Measurements from ENCODE around the gene NRSN2. TPM values are rescaled to one million over a fixed set of nuclear protein-coding genes. Genes with fewer than 3 reads are reported as not detected.

The NRSN2 gene
- total and polyA plus RNA-seq, 3 donors from 2014 or later: 49.4 to 79.0 (median 62.4) TPM

DNA sequence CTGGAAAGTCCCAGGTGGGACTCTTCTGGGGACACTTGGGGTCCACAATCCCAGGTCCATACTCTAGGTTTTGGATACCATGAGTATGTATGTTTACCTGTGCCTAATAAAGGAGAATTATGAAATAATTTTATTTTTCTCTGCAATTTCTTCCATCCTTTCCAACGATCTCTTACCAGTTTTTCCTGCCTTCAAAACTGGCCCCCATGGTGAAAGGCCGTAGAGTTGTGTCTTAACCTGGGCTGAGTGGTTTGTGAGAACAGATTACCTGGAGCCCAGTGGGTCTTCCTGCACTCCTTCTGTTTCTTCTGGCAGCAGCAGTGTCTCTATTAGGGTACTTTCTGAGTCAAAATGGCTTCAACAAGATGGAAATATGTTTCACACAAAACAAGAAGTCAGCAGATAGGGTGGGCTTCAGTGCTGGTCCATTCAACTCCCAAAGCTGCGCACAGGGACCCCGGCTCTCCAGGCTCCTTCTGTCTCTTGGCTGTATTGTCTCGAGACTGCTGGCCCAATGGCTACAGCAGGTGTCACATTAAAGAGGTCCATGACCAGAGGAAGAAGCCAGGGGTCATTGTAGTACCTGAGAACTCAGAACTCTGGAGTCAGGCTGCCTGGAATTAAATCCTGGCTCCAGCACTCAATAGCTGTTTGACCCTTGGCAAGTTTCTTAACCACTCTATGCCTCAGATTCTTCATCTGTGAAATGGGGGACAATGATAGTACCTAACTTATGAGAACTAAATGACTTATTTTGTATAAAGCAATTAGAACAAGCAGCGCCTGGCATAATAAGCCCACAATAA, 50.7 kb downstream of the NRSN2 start:
- H3K9me3 ChIP-seq: no peaks in the 10 kb centered on the region
- H3K4me3 ChIP-seq: no peak overlapping the region
- no peaks in the 10 kb centered on the region for H3K36me3 ChIP-seq (ENCODE audit: low read depth, missing control alignments)
- no peak overlapping the region for H3K27ac ChIP-seq
- no peaks in the 10 kb centered on the region for H3K4me1 ChIP-seq
- H3K27me3 ChIP-seq: no peaks in the 10 kb centered on the region
- intact Hi-C loops (cut with DNase I; ENCODE audit: low total_unique reads): no loop called here
- TF ChIP-seq POLR2A (IDR thresholded peaks at IDR 0.05) (no peak), CTCF (IDR thresholded peaks at IDR 0.05) (no peak)
- WGBS, 2 donors: 78 to 88% methylated on average over 6 of the region's 6 CpGs
- DNase-seq: no peak

DNA sequence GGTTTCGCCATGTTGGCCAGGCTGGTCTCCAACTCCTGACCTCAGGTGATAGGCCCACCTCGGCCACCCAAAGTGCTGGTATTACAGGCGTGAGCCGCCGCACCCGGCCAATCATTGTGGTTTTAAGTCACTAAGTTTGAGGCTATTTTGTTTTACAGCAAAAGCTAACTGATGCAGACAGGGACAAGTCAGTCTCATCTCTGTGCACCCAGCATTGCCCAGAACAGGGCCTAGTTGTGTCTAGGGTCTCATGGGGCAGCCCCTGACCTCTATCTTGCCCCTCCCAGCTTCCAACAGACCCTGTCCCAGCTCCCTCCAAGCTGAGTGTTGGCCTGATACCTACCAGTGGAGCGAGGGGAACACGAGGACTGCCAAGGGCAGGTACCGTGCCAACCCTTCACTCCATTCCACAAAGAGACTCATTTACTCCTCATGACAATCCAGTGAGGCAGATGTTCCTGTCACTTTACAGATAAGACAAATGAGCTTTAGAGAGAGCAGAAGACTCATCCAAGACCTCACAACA, 52.3 kb downstream of the NRSN2 start:
- no peak for DNase-seq
- TF ChIP-seq POLR2A (IDR thresholded peaks at IDR 0.05) (no peak), CTCF (IDR thresholded peaks at IDR 0.05) (no peak)
- 93 to 97% methylated on average over 9 of the region's 9 CpGs for WGBS, 2 donors

GRCh38 chr20:400128-400453, 53.2 kb downstream of the NRSN2 start:
- Histone ChIP-seq H3K9me3 (no peaks in the 10 kb centered on the region), H3K36me3 (ENCODE audit: low read depth, missing control alignments) (no peaks in the 10 kb centered on the region), H3K27ac (no peak overlapping the region), H3K4me3 (no peak overlapping the region), H3K4me1 (no peaks in the 10 kb centered on the region), H3K27me3 (no peaks in the 10 kb centered on the region)
- DNase-seq: no peak
- TF ChIP-seq POLR2A (IDR thresholded peaks at IDR 0.05): no peak
- no peak for TF ChIP-seq CTCF (IDR thresholded peaks at IDR 0.05)
- intact Hi-C loops (cut with DNase I; ENCODE audit: low total_unique reads): no loop called here
- WGBS, 2 donors: 50 to 53% methylated on average over 2 of the region's 2 CpGs

More for the DNA sequence above, 52.3 kb downstream of the NRSN2 start:
- H3K36me3 ChIP-seq (ENCODE audit: low read depth, missing control alignments): no peaks in the 10 kb centered on the region
- H3K27me3 ChIP-seq: no peaks in the 10 kb centered on the region
- H3K9me3 ChIP-seq: no peaks in the 10 kb centered on the region
- H3K4me1 ChIP-seq: no peaks in the 10 kb centered on the region
- no peak overlapping the region for H3K27ac ChIP-seq
- H3K4me3 ChIP-seq: no peak overlapping the region
- intact Hi-C loops (cut with DNase I; ENCODE audit: low total_unique reads): no loop called here

DNA sequence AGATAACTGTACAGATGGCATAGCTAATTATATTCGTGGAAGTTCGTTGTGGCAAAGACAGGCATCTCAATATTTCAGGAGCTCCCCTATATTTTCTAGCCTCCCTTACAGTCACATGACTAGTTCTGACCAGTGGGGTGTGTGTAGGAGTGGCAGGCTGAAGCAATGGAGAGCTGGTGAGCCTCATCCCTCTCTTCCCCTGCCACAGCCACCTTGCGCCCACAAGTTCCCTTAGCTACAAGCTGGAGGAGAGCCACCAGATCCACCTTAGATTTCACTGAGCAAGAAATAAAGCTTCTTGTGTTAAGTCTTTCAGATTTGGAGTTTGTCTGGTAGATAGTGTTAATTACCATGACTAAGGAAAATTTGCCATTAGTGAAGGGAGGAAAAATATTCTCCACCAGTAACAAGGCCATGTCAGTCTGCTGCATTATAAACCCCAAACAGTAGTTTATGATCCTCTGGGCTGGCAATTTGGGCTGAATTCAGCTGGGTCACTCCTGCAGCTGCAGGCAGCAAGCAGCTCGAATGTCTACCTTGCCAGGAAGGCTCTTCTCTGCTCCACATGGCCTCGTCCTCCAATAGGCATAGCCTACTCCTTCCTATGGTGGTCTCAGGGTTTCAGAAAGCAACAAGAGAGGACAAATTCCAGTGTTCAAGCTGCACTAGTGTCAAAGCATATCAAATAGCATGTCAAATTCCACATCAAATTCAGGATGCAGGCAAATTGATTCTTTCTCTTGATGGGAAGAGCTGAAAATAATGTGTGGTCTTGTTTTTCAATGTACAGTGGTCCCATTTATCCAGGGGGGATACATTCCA, 53.8 kb downstream of the NRSN2 start:
- intact Hi-C loops (cut with DNase I; ENCODE audit: low total_unique reads): no loop called here

More for the DNA sequence above, 53.8 kb downstream of the NRSN2 start:
- DNase-seq: no peak
- Histone ChIP-seq H3K27me3 (no peaks in the 10 kb centered on the region), H3K4me3 (no peak overlapping the region), H3K36me3 (ENCODE audit: low read depth, missing control alignments) (no peaks in the 10 kb centered on the region), H3K9me3 (no peaks in the 10 kb centered on the region), H3K27ac (no peak overlapping the region), H3K4me1 (no peaks in the 10 kb centered on the region)
- TF ChIP-seq CTCF (IDR thresholded peaks at IDR 0.05): no peak
- no peak for TF ChIP-seq POLR2A (IDR thresholded peaks at IDR 0.05)
- 75 to 81% methylated on average over 5 of the region's 5 CpGs for WGBS, 2 donors
